ENCODE data around the gene FHOD3.

DNA sequence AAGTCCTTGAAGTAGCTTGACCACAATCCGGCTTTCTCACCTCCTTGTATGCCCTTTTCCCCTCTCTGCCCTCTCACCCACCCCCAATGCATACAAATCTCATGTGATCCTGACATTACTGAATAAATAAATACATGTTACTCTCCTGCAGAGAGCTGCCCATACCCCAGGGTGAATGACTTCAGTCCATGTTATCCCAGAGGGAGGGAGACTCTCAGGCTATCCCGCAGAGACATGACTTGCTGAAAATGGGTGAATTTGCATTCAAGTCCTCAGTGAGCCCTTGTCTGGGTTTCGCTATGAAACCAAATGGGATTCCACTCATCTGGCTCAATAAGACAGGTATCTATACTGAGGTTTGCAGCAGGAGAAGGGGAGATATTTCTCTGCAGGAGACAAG lies 168.5 kb downstream of the FHOD3 start:
- TF ChIP-seq, protein P1, sequence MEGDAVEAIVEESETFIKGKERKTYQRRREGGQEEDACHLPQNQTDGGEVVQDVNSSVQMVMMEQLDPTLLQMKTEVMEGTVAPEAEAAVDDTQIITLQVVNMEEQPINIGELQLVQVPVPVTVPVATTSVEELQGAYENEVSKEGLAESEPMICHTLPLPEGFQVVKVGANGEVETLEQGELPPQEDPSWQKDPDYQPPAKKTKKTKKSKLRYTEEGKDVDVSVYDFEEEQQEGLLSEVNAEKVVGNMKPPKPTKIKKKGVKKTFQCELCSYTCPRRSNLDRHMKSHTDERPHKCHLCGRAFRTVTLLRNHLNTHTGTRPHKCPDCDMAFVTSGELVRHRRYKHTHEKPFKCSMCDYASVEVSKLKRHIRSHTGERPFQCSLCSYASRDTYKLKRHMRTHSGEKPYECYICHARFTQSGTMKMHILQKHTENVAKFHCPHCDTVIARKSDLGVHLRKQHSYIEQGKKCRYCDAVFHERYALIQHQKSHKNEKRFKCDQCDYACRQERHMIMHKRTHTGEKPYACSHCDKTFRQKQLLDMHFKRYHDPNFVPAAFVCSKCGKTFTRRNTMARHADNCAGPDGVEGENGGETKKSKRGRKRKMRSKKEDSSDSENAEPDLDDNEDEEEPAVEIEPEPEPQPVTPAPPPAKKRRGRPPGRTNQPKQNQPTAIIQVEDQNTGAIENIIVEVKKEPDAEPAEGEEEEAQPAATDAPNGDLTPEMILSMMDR (IDR thresholded peaks at IDR 0.05): no peak
- TF ChIP-seq POLR2A (IDR thresholded peaks at IDR 0.05): no peak
